HepG2 (cell line): ENCODE measurements around the gene HNRNPF. TPM values are rescaled to one million over a fixed set of nuclear protein-coding genes. Genes with fewer than 3 reads are reported as not detected.

Source experiments
- AKAP8 ChIP-seq: sonication (generic); formaldehyde crosslinking; IDR thresholded peaks from 2 replicates; pipeline ENCODE4 v1.5.1; 2020; ENCODE audit warnings: mild to moderate bottlenecking, missing genetic modification reagents
- ARNT2 ChIP-seq: sonication (generic); formaldehyde crosslinking; IDR thresholded peaks from 2 replicates; pipeline ENCODE4 v1.8.0; 2022; ENCODE audit warnings: mild to moderate bottlenecking, low read depth, missing genetic modification reagents, moderate library complexity
- CENPT ChIP-seq: sonication (generic); formaldehyde crosslinking; IDR thresholded peaks from 2 replicates; pipeline ENCODE4 v1.8.0; 2022; ENCODE audit warnings: low read depth, mild to moderate bottlenecking, moderate library complexity, missing genetic modification reagents
- EP300 ChIP-seq, 3 experiments: sonication (generic) in 1 of 3; formaldehyde crosslinking in 1 of 3; IDR thresholded peaks; 2 replicates each; pipeline versions ENCODE4 v1.5.1 to v1.6.1; 2011 to 2020; ENCODE audit warnings: low read depth in 2 of 3, low read length in 2 of 3, borderline replicate concordance in 1 of 3, improper control_type of control experiment in 1 of 3, mild to moderate bottlenecking in 1 of 3, missing genetic modification reagents in 1 of 3, moderate library complexity in 1 of 3
- HHEX ChIP-seq: IDR thresholded peaks from 2 replicates; pipeline ENCODE4 v1.6.1; 2016; ENCODE audit warnings: control low read depth
- KDM1A ChIP-seq: IDR thresholded peaks from 2 replicates; pipeline ENCODE4 v1.6.1; 2016; ENCODE audit warnings: missing compliant biosample characterization
- KLF9 ChIP-seq: IDR thresholded peaks from 2 replicates; pipeline ENCODE4 v1.6.1; 2016; ENCODE audit warnings: low read depth
- MATR3 ChIP-seq: sonication (generic); formaldehyde crosslinking; IDR thresholded peaks from 2 replicates; pipeline ENCODE4 v1.4.0; 2020; ENCODE audit warnings: missing genetic modification reagents
- MEIS1 ChIP-seq: sonication (generic); formaldehyde crosslinking; IDR thresholded peaks from 2 replicates; pipeline ENCODE4 v1.9.0; 2021; ENCODE audit warnings: mild to moderate bottlenecking, missing genetic modification reagents, moderate library complexity, borderline replicate concordance
- NCOR1 ChIP-seq: fragments of 200-600 bp; sonication (generic); IDR thresholded peaks from 2 replicates; pipeline ENCODE4 v1.7.0; 2017; ENCODE audit warnings: antibody characterized with exemption, low read length, borderline replicate concordance
- PAF1 ChIP-seq: IDR thresholded peaks from 2 replicates; pipeline ENCODE4 v1.6.1; 2016; ENCODE audit warnings: missing genetic modification reagents, missing compliant biosample characterization
- RARG ChIP-seq: sonication (generic); formaldehyde crosslinking; IDR thresholded peaks from 2 replicates; pipeline ENCODE4 v1.4.0; 2020; ENCODE audit warnings: low read depth, mild to moderate bottlenecking, missing genetic modification reagents
- SNAI1 ChIP-seq: sonication (generic); formaldehyde crosslinking; IDR thresholded peaks from 2 replicates; pipeline ENCODE4 v1.5.0; 2020; ENCODE audit warnings: mild to moderate bottlenecking, missing genetic modification reagents, borderline replicate concordance
- TBX2 ChIP-seq: sonication (generic); formaldehyde crosslinking; IDR thresholded peaks from 2 replicates; pipeline ENCODE4 v1.5.0; 2020; ENCODE audit warnings: missing genetic modification reagents, mild to moderate bottlenecking, borderline replicate concordance
- YY1 ChIP-seq: IDR thresholded peaks from 2 replicates; pipeline ENCODE4 v1.6.1; 2011; ENCODE audit warnings: low read length, low read depth, moderate library complexity, mild to moderate bottlenecking; ENCODE audit not compliant: insufficient read depth, insufficient replicate concordance
- ZC3H13 ChIP-seq: sonication (generic); formaldehyde crosslinking; IDR thresholded peaks from 2 replicates; pipeline ENCODE4 v1.8.1; 2023; ENCODE audit warnings: mild to moderate bottlenecking, missing genetic modification reagents, moderate library complexity
- ZFP90 ChIP-seq: sonication (generic); formaldehyde crosslinking; IDR thresholded peaks from 2 replicates; pipeline ENCODE4 v1.8.0; 2022; ENCODE audit warnings: missing genetic modification reagents, mild to moderate bottlenecking, inconsistent platforms, borderline replicate concordance
- ZNF260 ChIP-seq: sonication (generic); formaldehyde crosslinking; IDR thresholded peaks from 2 replicates; pipeline ENCODE4 v1.4.0; 2020; ENCODE audit warnings: missing genetic modification reagents, low read depth, mild to moderate bottlenecking, borderline replicate concordance
- ZNF296 ChIP-seq: sonication (generic); formaldehyde crosslinking; conservative IDR thresholded peaks from 2 replicates; pipeline ENCODE4 v1.5.0; 2020; ENCODE audit warnings: mild to moderate bottlenecking, missing genetic modification reagents
- ZNF3 ChIP-seq: IDR thresholded peaks from 2 replicates; pipeline ENCODE4 v1.7.0; 2017; ENCODE audit warnings: inconsistent platforms
- ZNF431 ChIP-seq: sonication (generic); formaldehyde crosslinking; IDR thresholded peaks from 2 replicates; pipeline ENCODE4 v1.9.0; 2022; ENCODE audit warnings: missing genetic modification reagents, low read depth, mild to moderate bottlenecking, borderline replicate concordance
- ZNF564 ChIP-seq: sonication (generic); formaldehyde crosslinking; IDR thresholded peaks from 2 replicates; pipeline ENCODE4 v1.8.1; 2023; ENCODE audit warnings: mild to moderate bottlenecking, missing genetic modification reagents
- ZNF572 ChIP-seq: sonication (generic); formaldehyde crosslinking; IDR thresholded peaks from 2 replicates; pipeline ENCODE4 v1.5.1; 2020; ENCODE audit warnings: mild to moderate bottlenecking, missing genetic modification reagents
- ZNF670 ChIP-seq: sonication (generic); formaldehyde crosslinking; IDR thresholded peaks from 2 replicates; pipeline ENCODE4 v1.8.0; 2022; ENCODE audit warnings: mild to moderate bottlenecking, missing genetic modification reagents, borderline replicate concordance
- ZNF749 ChIP-seq: sonication (generic); formaldehyde crosslinking; IDR thresholded peaks from 2 replicates; pipeline ENCODE4 v1.8.0; 2022; ENCODE audit warnings: mild to moderate bottlenecking, missing genetic modification reagents, moderate library complexity, borderline replicate concordance
- polyA plus RNA-seq, 8 experiments: library from polyadenylated mRNA; depleted of rRNA in 3 of 8; stranded (reverse) in 7 of 8; unstranded in 1 of 8; fragments of >200 nt; fragmentation: Illumina TruSeq in 4 of 8; extraction: Trizol in 4 of 8; gene quantifications; 2 replicates each; pipeline versions ENCODE4 v1.2.1 to v1.2.3, GENCODE V29; 2011 to 2016; ENCODE audit warnings: low read depth in 4 of 8, missing spikeins in 1 of 8, mixed read lengths in 1 of 8; ENCODE audit not compliant: insufficient read depth in 1 of 8
- total RNA-seq, 5 experiments: library from RNA; depleted of rRNA; stranded (reverse); fragments of >200 nt; fragmentation: Illumina TruSeq; extraction: Trizol; gene quantifications; 2 replicates each; pipeline ENCODE4 v1.2.3, GENCODE V29; 2016; ENCODE audit warnings: low read depth in 1 of 5
- TF ChIP-seq, protein P1 (sequence below): sonication (generic); formaldehyde crosslinking; IDR thresholded peaks from 2 replicates; pipeline ENCODE4 v1.4.0; 2020; ENCODE audit warnings: missing genetic modification reagents
- TF ChIP-seq, protein P2 (sequence below): IDR thresholded peaks from 2 replicates; pipeline ENCODE4 v1.6.1; 2016; ENCODE audit warnings: mild to moderate bottlenecking, missing biosample characterization, missing genetic modification reagents

Gene HNRNPF
- total and polyA plus RNA-seq, 2 of the 13 experiments (the other 11 are each of a cell fraction or from before 2014, with no cell fraction given), result 166 to 308 TPM

DNA sequence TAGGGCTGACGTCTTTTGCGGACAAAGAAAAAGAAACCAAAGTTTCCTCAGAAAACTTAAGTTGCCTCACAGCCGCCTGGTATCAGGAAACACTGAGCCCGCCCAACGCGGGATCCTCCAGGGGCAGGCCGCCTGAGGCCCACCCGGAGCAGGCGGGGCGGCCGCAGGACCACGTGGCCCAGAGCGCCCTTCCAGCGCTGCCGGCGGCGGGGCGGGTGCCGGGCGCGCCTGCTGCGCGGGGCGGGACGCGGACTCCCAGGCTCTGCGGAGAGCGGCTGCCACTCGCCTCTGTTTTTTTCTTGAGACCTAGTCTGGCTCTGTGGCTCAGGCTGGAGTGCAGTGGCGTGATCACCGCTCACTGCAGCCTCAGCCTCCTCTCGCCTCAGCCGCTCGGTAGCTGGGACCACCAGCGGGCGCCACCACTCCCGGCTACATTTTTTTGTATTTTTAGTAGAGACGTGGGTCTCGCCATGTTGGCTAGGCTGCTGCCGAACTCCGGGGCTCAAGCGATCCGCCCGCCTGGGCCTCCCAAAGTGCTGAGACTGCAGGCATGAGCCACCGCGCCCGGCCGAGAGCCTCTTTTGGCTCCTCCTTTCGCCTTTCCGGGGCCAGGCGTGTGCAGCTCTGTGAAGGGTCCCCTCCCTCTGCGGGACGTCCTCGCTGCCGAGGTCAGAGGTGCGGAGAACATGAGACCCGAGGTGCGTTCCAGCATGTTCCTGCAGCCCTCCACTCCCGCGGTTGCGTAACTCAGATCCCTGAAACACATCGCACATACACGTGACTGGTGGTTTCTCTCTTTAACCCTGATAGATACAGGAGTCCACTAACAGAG lies 11.6 kb upstream of the HNRNPF start (continued):
- TF ChIP-seq, protein P1, sequence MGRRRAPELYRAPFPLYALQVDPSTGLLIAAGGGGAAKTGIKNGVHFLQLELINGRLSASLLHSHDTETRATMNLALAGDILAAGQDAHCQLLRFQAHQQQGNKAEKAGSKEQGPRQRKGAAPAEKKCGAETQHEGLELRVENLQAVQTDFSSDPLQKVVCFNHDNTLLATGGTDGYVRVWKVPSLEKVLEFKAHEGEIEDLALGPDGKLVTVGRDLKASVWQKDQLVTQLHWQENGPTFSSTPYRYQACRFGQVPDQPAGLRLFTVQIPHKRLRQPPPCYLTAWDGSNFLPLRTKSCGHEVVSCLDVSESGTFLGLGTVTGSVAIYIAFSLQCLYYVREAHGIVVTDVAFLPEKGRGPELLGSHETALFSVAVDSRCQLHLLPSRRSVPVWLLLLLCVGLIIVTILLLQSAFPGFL (CRISPR knock-in tag), result peak; percentile 96; the same call in 1 of the 2 replicates
- no peak for TF ChIP-seq PAF1 (CRISPR knock-in tag)
- peak; percentile 98 for TF ChIP-seq ZFP90 (CRISPR knock-in tag)
- peak; percentile 53; the same call in 1 of the 2 replicates for TF ChIP-seq ZNF3 (CRISPR knock-in tag)
- peak; percentile 95 for TF ChIP-seq TBX2 (CRISPR knock-in tag)
- peak; percentile 98 for TF ChIP-seq ZNF749 (CRISPR knock-in tag)
- TF ChIP-seq ZNF670 (CRISPR knock-in tag), result peak; percentile 89; the same call in 1 of the 2 replicates
- TF ChIP-seq ARNT2 (CRISPR knock-in tag), result peak; percentile 98
- TF ChIP-seq MATR3, result no peak
- TF ChIP-seq CENPT (CRISPR knock-in tag), result peak; percentile 95
- TF ChIP-seq KDM1A (CRISPR knock-in tag), result peak; percentile 82
- TF ChIP-seq, protein P2, sequence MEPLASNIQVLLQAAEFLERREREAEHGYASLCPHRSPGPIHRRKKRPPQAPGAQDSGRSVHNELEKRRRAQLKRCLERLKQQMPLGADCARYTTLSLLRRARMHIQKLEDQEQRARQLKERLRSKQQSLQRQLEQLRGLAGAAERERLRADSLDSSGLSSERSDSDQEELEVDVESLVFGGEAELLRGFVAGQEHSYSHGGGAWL, result peak; percentile 99
- TF ChIP-seq SNAI1 (CRISPR knock-in tag), result peak; percentile 91
- peak; percentile 81; the same call in 1 of the 2 replicates for TF ChIP-seq ZNF431 (CRISPR knock-in tag)
- TF ChIP-seq AKAP8, result peak; percentile 89
- peak; percentile 60 for TF ChIP-seq YY1
- no peak for TF ChIP-seq ZNF260 (CRISPR knock-in tag)
- peak; percentile 83 for TF ChIP-seq ZC3H13 (CRISPR knock-in tag)
- peak; percentile 74; the same call in 1 of the 2 replicates for TF ChIP-seq MEIS1 (CRISPR knock-in tag)
- TF ChIP-seq RARG (CRISPR knock-in tag), result peak; percentile 87; the same call in 1 of the 2 replicates
- TF ChIP-seq ZNF564 (CRISPR knock-in tag), result peak; percentile 95
- TF ChIP-seq KLF9 (CRISPR knock-in tag), result peak; percentile 84; the same call in 1 of the 2 replicates
- TF ChIP-seq EP300 (IDR thresholded peaks at IDR 0.05; ENCODE audit: low read depth in 2 of 2, low read length in 2 of 2), result peak in 1 of 2 experiments; percentile 78; a peak in 3 of 4 replicates
- peak; percentile 92 for TF ChIP-seq EP300 (CRISPR knock-in tag; IDR thresholded peaks at IDR 0.05; ENCODE audit: borderline replicate concordance)
- TF ChIP-seq NCOR1, result peak; percentile 59
- no peak for TF ChIP-seq HHEX (CRISPR knock-in tag)
- TF ChIP-seq ZNF296, result peak; percentile 93
- TF ChIP-seq ZNF572 (CRISPR knock-in tag), result no peak
